ENCODE measurements around the gene RAD18.

DNA sequence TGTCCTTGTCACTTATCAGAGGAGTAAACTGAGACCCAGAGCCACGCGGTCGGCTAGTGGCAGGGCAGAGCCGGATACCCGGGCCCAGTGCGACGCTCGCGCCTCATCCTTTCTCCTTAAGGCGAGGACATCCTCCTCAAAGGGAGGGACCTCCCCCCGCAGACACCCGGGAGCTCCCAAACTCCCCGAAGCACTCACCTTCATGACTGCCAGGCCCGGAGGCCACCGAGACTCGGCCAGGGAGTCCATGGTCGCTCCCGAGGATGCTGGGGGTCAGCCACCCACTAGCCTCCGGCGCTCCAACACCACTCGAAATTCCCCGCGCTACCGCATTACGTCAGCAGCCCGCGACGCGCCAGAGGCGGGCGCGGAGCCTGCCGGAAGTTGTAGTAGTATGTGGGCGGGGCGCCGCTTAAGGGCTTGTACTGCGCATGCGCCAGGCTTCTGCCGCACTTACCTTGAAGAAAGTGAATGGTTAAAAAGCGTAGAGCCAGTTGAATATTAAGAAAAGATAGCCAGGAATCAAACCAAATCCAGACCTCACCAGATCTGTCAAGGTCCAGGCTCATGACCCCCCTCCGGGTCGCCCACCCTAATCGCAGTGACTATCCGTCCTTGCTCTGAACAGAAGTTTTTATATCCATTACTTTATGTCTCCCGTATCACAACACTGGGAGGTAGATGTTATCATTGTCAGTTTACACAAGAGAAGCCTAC lies at the start of gene RAD18:
- TF ChIP-seq, protein P1, sequence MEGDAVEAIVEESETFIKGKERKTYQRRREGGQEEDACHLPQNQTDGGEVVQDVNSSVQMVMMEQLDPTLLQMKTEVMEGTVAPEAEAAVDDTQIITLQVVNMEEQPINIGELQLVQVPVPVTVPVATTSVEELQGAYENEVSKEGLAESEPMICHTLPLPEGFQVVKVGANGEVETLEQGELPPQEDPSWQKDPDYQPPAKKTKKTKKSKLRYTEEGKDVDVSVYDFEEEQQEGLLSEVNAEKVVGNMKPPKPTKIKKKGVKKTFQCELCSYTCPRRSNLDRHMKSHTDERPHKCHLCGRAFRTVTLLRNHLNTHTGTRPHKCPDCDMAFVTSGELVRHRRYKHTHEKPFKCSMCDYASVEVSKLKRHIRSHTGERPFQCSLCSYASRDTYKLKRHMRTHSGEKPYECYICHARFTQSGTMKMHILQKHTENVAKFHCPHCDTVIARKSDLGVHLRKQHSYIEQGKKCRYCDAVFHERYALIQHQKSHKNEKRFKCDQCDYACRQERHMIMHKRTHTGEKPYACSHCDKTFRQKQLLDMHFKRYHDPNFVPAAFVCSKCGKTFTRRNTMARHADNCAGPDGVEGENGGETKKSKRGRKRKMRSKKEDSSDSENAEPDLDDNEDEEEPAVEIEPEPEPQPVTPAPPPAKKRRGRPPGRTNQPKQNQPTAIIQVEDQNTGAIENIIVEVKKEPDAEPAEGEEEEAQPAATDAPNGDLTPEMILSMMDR (IDR thresholded peaks at IDR 0.05; ENCODE audit: insufficient read depth, low read length, poor library complexity, severe bottlenecking), result no peak
- TF ChIP-seq EZH2phosphoT487 (conservative IDR thresholded peaks at IDR 0.05; ENCODE audit: low read length), result no peak

All from SU-DHL-6 (cell line).